ENCODE measurements around the gene TTC9B.

Gene TTC9B

GRCh38 chr19:40246292-40247073 is 28.3 kb upstream of the TTC9B start:
- Histone ChIP-seq H3K9ac (ENCODE audit: low read depth, low read length) (no peak overlapping the region), H3K9me3 (ENCODE audit: insufficient read depth, low read depth, low read length) (no peaks in the 10 kb centered on the region), H3K27me3 (ENCODE audit: insufficient read depth, low read length) (no peaks in the 10 kb centered on the region), H3K4me1 (ENCODE audit: insufficient read depth, low read length) (no peaks in the 10 kb centered on the region), H3K4me3 (ENCODE audit: low read length) (no peak overlapping the region), H3K27ac (ENCODE audit: low read length) (no peak overlapping the region), H3K36me3 (ENCODE audit: insufficient read depth, low read depth, low read length) (peaks cover 17% of the 10 kb centered on the region)

GRCh38 chr19:40245506-40246128 is 27.4 kb upstream of the TTC9B start:
- Histone ChIP-seq H3K9me3 (ENCODE audit: insufficient read depth, low read depth, low read length) (no peaks in the 10 kb centered on the region), H3K36me3 (ENCODE audit: insufficient read depth, low read depth, low read length) (peaks cover 19% of the 10 kb centered on the region), H3K27ac (ENCODE audit: low read length) (no peak overlapping the region), H3K4me1 (ENCODE audit: insufficient read depth, low read length) (no peaks in the 10 kb centered on the region), H3K4me3 (ENCODE audit: low read length) (no peak overlapping the region), H3K27me3 (ENCODE audit: insufficient read depth, low read length) (no peaks in the 10 kb centered on the region), H3K9ac (ENCODE audit: low read depth, low read length) (no peak overlapping the region)

GRCh38 chr19:40244579-40245317 is 26.6 kb upstream of the TTC9B start:
- no peaks in the 10 kb centered on the region for H3K4me1 ChIP-seq (ENCODE audit: insufficient read depth, low read length)
- no peak overlapping the region for H3K4me3 ChIP-seq (ENCODE audit: low read length)
- no peaks in the 10 kb centered on the region for H3K9me3 ChIP-seq (ENCODE audit: insufficient read depth, low read depth, low read length)
- no peak overlapping the region for H3K27ac ChIP-seq (ENCODE audit: low read length)
- H3K27me3 ChIP-seq (ENCODE audit: insufficient read depth, low read length), result no peaks in the 10 kb centered on the region
- no peak overlapping the region for H3K9ac ChIP-seq (ENCODE audit: low read depth, low read length)
- H3K36me3 ChIP-seq (ENCODE audit: insufficient read depth, low read depth, low read length), result peaks cover 22% of the 10 kb centered on the region

GRCh38 chr19:40243181-40243580 is 25.0 kb upstream of the TTC9B start:
- Histone ChIP-seq H3K4me3 (ENCODE audit: low read length) (no peak overlapping the region), H3K9me3 (ENCODE audit: insufficient read depth, low read depth, low read length) (no peaks in the 10 kb centered on the region), H3K27ac (ENCODE audit: low read length) (no peak overlapping the region), H3K9ac (ENCODE audit: low read depth, low read length) (no peak overlapping the region), H3K27me3 (ENCODE audit: insufficient read depth, low read length) (no peaks in the 10 kb centered on the region), H3K36me3 (ENCODE audit: insufficient read depth, low read depth, low read length) (peaks cover 36% of the 10 kb centered on the region), H3K4me1 (ENCODE audit: insufficient read depth, low read length) (no peaks in the 10 kb centered on the region)

- H3K4me3 ChIP-seq (ENCODE audit: low read length), result no peak overlapping the region
- no peak overlapping the region for H3K9ac ChIP-seq (ENCODE audit: low read depth, low read length)
- no peaks in the 10 kb centered on the region for H3K27me3 ChIP-seq (ENCODE audit: insufficient read depth, low read length)
- H3K4me1 ChIP-seq (ENCODE audit: insufficient read depth, low read length), result no peaks in the 10 kb centered on the region
- H3K36me3 ChIP-seq (ENCODE audit: insufficient read depth, low read depth, low read length), result peaks cover 40% of the 10 kb centered on the region
- H3K9me3 ChIP-seq (ENCODE audit: insufficient read depth, low read depth, low read length), result no peaks in the 10 kb centered on the region
- H3K27ac ChIP-seq (ENCODE audit: low read length), result no peak overlapping the region
Measured at GRCh38 chr19:40242480-40242879, 24.3 kb upstream of the TTC9B start.

- H3K4me3 ChIP-seq (ENCODE audit: low read length), result no peak overlapping the region
- H3K27me3 ChIP-seq (ENCODE audit: insufficient read depth, low read length), result no peaks in the 10 kb centered on the region
- no peak overlapping the region for H3K27ac ChIP-seq (ENCODE audit: low read length)
- H3K36me3 ChIP-seq (ENCODE audit: insufficient read depth, low read depth, low read length), result peaks cover 42% of the 10 kb centered on the region
- H3K4me1 ChIP-seq (ENCODE audit: insufficient read depth, low read length), result no peaks in the 10 kb centered on the region
- no peaks in the 10 kb centered on the region for H3K9me3 ChIP-seq (ENCODE audit: insufficient read depth, low read depth, low read length)
- H3K9ac ChIP-seq (ENCODE audit: low read depth, low read length), result no peak overlapping the region
Measured at GRCh38 chr19:40241809-40242384, 23.7 kb upstream of the TTC9B start.

- Histone ChIP-seq H3K27ac (ENCODE audit: low read length) (no peak overlapping the region), H3K9ac (ENCODE audit: low read depth, low read length) (no peak overlapping the region), H3K4me3 (ENCODE audit: low read length) (no peak overlapping the region), H3K27me3 (ENCODE audit: insufficient read depth, low read length) (no peaks in the 10 kb centered on the region), H3K4me1 (ENCODE audit: insufficient read depth, low read length) (no peaks in the 10 kb centered on the region), H3K9me3 (ENCODE audit: insufficient read depth, low read depth, low read length) (no peaks in the 10 kb centered on the region), H3K36me3 (ENCODE audit: insufficient read depth, low read depth, low read length) (peaks cover 49% of the 10 kb centered on the region)
Measured at GRCh38 chr19:40241125-40241808, 23.1 kb upstream of the TTC9B start.

GRCh38 chr19:40240332-40240731 is 22.1 kb upstream of the TTC9B start:
- Histone ChIP-seq H3K36me3 (ENCODE audit: insufficient read depth, low read depth, low read length) (peaks cover 57% of the 10 kb centered on the region), H3K4me3 (ENCODE audit: low read length) (no peak overlapping the region), H3K27ac (ENCODE audit: low read length) (no peak overlapping the region), H3K27me3 (ENCODE audit: insufficient read depth, low read length) (no peaks in the 10 kb centered on the region), H3K9ac (ENCODE audit: low read depth, low read length) (no peak overlapping the region), H3K4me1 (ENCODE audit: insufficient read depth, low read length) (no peaks in the 10 kb centered on the region), H3K9me3 (ENCODE audit: insufficient read depth, low read depth, low read length) (no peaks in the 10 kb centered on the region)

GRCh38 chr19:40239415-40240226 is 21.4 kb upstream of the TTC9B start:
- no peaks in the 10 kb centered on the region for H3K4me1 ChIP-seq (ENCODE audit: insufficient read depth, low read length)
- H3K9me3 ChIP-seq (ENCODE audit: insufficient read depth, low read depth, low read length), result no peaks in the 10 kb centered on the region
- H3K9ac ChIP-seq (ENCODE audit: low read depth, low read length), result no peak overlapping the region
- H3K4me3 ChIP-seq (ENCODE audit: low read length), result no peak overlapping the region
- H3K36me3 ChIP-seq (ENCODE audit: insufficient read depth, low read depth, low read length), result peaks cover 63% of the 10 kb centered on the region
- H3K27me3 ChIP-seq (ENCODE audit: insufficient read depth, low read length), result no peaks in the 10 kb centered on the region
- H3K27ac ChIP-seq (ENCODE audit: low read length), result no peak overlapping the region

GRCh38 chr19:40238775-40239174 is 20.6 kb upstream of the TTC9B start:
- Histone ChIP-seq H3K9ac (ENCODE audit: low read depth, low read length) (no peak overlapping the region), H3K36me3 (ENCODE audit: insufficient read depth, low read depth, low read length) (peaks cover 63% of the 10 kb centered on the region), H3K27me3 (ENCODE audit: insufficient read depth, low read length) (no peaks in the 10 kb centered on the region), H3K9me3 (ENCODE audit: insufficient read depth, low read depth, low read length) (no peaks in the 10 kb centered on the region), H3K4me1 (ENCODE audit: insufficient read depth, low read length) (no peaks in the 10 kb centered on the region), H3K4me3 (ENCODE audit: low read length) (no peak overlapping the region), H3K27ac (ENCODE audit: low read length) (no peak overlapping the region)

- H3K9me3 ChIP-seq (ENCODE audit: insufficient read depth, low read depth, low read length), result no peaks in the 10 kb centered on the region
- no peaks in the 10 kb centered on the region; the same call in 1 of the 2 replicates for H3K4me1 ChIP-seq (ENCODE audit: insufficient read depth, low read length)
- H3K36me3 ChIP-seq (ENCODE audit: insufficient read depth, low read depth, low read length), result peaks cover 58% of the 10 kb centered on the region
- H3K27me3 ChIP-seq (ENCODE audit: insufficient read depth, low read length), result no peaks in the 10 kb centered on the region
- no peak overlapping the region for H3K4me3 ChIP-seq (ENCODE audit: low read length)
- no peak overlapping the region for H3K27ac ChIP-seq (ENCODE audit: low read length)
- no peak overlapping the region for H3K9ac ChIP-seq (ENCODE audit: low read depth, low read length)
Measured at GRCh38 chr19:40237791-40238190, 19.6 kb upstream of the TTC9B start.

All from iPS-20b (cell line).